SK-N-SH treated with all-trans-retinoic acid at 6 μM for 48 hours (cell line): ENCODE results near the gene ESD.
"Not testable (repeated sequence)": the region's sequence is repeated elsewhere in the genome, so short reads cannot be mapped to it uniquely, and the experiment has no call there.

Experiments
- ATAC-seq: fragments of 200-7000 bp; cut with Tn5 transposase; 3 replicates; pipeline ENCODE4 v1.9.1; 2020; ENCODE audit warnings: mild to moderate bottlenecking, moderate library complexity
- ARNTL ChIP-seq: fragments of 450-650 bp; formaldehyde crosslinking; IDR thresholded peaks from 2 replicates; pipeline ENCODE4 v1.5.0; 2020; ENCODE audit warnings: low read depth, mild to moderate bottlenecking, moderate library complexity, borderline replicate concordance
- BACH2 ChIP-seq: fragments of 250-450 bp; sonication (Bioruptor Pico); IDR thresholded peaks from 2 replicates; pipeline ENCODE4 v1.9.0; 2021; ENCODE audit warnings: mild to moderate bottlenecking, borderline replicate concordance
- CREB5 ChIP-seq: fragments of 250-450 bp; sonication (Bioruptor Pico); IDR thresholded peaks from 2 replicates; pipeline ENCODE4 v1.5.1; 2020; ENCODE audit warnings: low read depth, mild to moderate bottlenecking, moderate library complexity
- CSRNP3 ChIP-seq: fragments of 250-450 bp; sonication (Bioruptor Pico); IDR thresholded peaks from 2 replicates; pipeline ENCODE4 v1.5.1; 2021; ENCODE audit warnings: mild to moderate bottlenecking, moderate library complexity
- ESRRG ChIP-seq: fragments of 250-450 bp; sonication (Bioruptor Pico); IDR thresholded peaks from 2 replicates; pipeline ENCODE4 v1.6.1; 2021; ENCODE audit warnings: mild to moderate bottlenecking
- GLIS3 ChIP-seq: fragments of 250-450 bp; sonication (Bioruptor Pico); IDR thresholded peaks from 2 replicates; pipeline ENCODE4 v1.5.0; 2020; ENCODE audit warnings: mild to moderate bottlenecking, moderate library complexity
- ISL1 ChIP-seq: fragments of 250-450 bp; sonication (Bioruptor Pico); IDR thresholded peaks from 2 replicates; pipeline ENCODE4 v2.1.2; 2022; ENCODE audit warnings: mild to moderate bottlenecking, moderate library complexity
- OSR1 ChIP-seq: fragments of 250-450 bp; sonication (Bioruptor Pico); IDR thresholded peaks from 2 replicates; pipeline ENCODE4 v1.8.0; 2022; ENCODE audit warnings: moderate library complexity, mild to moderate bottlenecking, inconsistent platforms
- PATZ1 ChIP-seq: fragments of 250-450 bp; sonication (Bioruptor Pico); IDR thresholded peaks from 2 replicates; pipeline ENCODE4 v1.8.0; 2020; ENCODE audit warnings: mild to moderate bottlenecking, moderate library complexity, borderline replicate concordance
- POU6F1 ChIP-seq: fragments of 250-450 bp; sonication (Bioruptor Pico); IDR thresholded peaks from 2 replicates; pipeline ENCODE4 v1.8.0; 2021; ENCODE audit warnings: low read depth, mild to moderate bottlenecking, moderate library complexity, borderline replicate concordance
- PPARA ChIP-seq: fragments of 250-450 bp; sonication (Bioruptor Pico); IDR thresholded peaks from 2 replicates; pipeline ENCODE4 v1.5.0; 2020; ENCODE audit warnings: mild to moderate bottlenecking, borderline replicate concordance
- RARB ChIP-seq: fragments of 250-450 bp; sonication (Bioruptor Pico); IDR thresholded peaks from 2 replicates; pipeline ENCODE4 v1.8.0; 2021; ENCODE audit warnings: mild to moderate bottlenecking, moderate library complexity
- SNAI2 ChIP-seq: fragments of 250-450 bp; sonication (Bioruptor Pico); IDR thresholded peaks from 2 replicates; pipeline ENCODE4 v1.5.0; 2020; ENCODE audit warnings: mild to moderate bottlenecking, moderate library complexity
- TCF4 ChIP-seq: fragments of 250-450 bp; sonication (Bioruptor Pico); IDR thresholded peaks from 2 replicates; pipeline ENCODE4 v1.8.0; 2021; ENCODE audit warnings: mild to moderate bottlenecking, moderate library complexity, borderline replicate concordance
- TOX ChIP-seq: fragments of 250-450 bp; sonication (Bioruptor Pico); IDR thresholded peaks from 2 replicates; pipeline ENCODE4 v1.8.0; 2021; ENCODE audit warnings: mild to moderate bottlenecking, moderate library complexity, borderline replicate concordance
- ZC3H10 ChIP-seq: fragments of 250-450 bp; sonication (Bioruptor Pico); IDR thresholded peaks from 2 replicates; pipeline ENCODE4 v1.5.1; 2021; ENCODE audit warnings: mild to moderate bottlenecking, moderate library complexity
- ZFP3 ChIP-seq: fragments of 250-450 bp; sonication (Bioruptor Pico); IDR thresholded peaks from 2 replicates; pipeline ENCODE4 v1.5.0; 2020; ENCODE audit warnings: mild to moderate bottlenecking, moderate library complexity
- ZFP30 ChIP-seq: fragments of 450-650 bp; formaldehyde crosslinking; IDR thresholded peaks from 2 replicates; pipeline ENCODE4 v1.5.0; 2022; ENCODE audit warnings: mild to moderate bottlenecking, moderate library complexity
- ZNF565 ChIP-seq: fragments of 450-650 bp; formaldehyde crosslinking; conservative IDR thresholded peaks from 2 replicates; pipeline ENCODE4 v1.5.0; 2020; ENCODE audit warnings: low read depth, mild to moderate bottlenecking, moderate library complexity
- ZNF70 ChIP-seq: fragments of 450-650 bp; formaldehyde crosslinking; IDR thresholded peaks from 2 replicates; pipeline ENCODE4 v1.5.0; 2020; ENCODE audit warnings: mild to moderate bottlenecking, moderate library complexity
- ZNF8 ChIP-seq: fragments of 450-650 bp; formaldehyde crosslinking; IDR thresholded peaks from 2 replicates; pipeline ENCODE4 v1.5.0; 2020; ENCODE audit warnings: mild to moderate bottlenecking, moderate library complexity

Gene ESD

GRCh38 chr13:46816371-46816770 lies 19.4 kb upstream of the ESD start:
- no peak for TF ChIP-seq ZC3H10
- no peak for TF ChIP-seq ZFP30
- no peak for TF ChIP-seq ESRRG (CRISPR knock-in tag)
- TF ChIP-seq PPARA, result no peak
- TF ChIP-seq BACH2 (CRISPR knock-in tag), result no peak
- no peak for TF ChIP-seq CREB5 (CRISPR knock-in tag)
- no peak for TF ChIP-seq ZNF8 (CRISPR knock-in tag)
- no peak for TF ChIP-seq ZFP3 (CRISPR knock-in tag)
- TF ChIP-seq POU6F1, result no peak
- no peak for TF ChIP-seq ARNTL
- no peak for TF ChIP-seq TOX (CRISPR knock-in tag)
- no peak for TF ChIP-seq ISL1
- no peak for TF ChIP-seq CSRNP3 (CRISPR knock-in tag)
- no peak for ATAC-seq

GRCh38 chr13:46812301-46812797 lies 15.4 kb upstream of the ESD start:
- TF ChIP-seq ZC3H10, result no peak
- no peak for TF ChIP-seq GLIS3 (CRISPR knock-in tag)
- no peak for TF ChIP-seq ZNF8 (CRISPR knock-in tag)
- TF ChIP-seq POU6F1, result no peak
- no peak for TF ChIP-seq RARB
- TF ChIP-seq SNAI2, result no peak
- TF ChIP-seq ESRRG (CRISPR knock-in tag), result no peak
- TF ChIP-seq PATZ1 (CRISPR knock-in tag), result no peak
- TF ChIP-seq CREB5 (CRISPR knock-in tag), result no peak
- TF ChIP-seq ZFP3 (CRISPR knock-in tag), result no peak
- TF ChIP-seq PPARA, result no peak
- TF ChIP-seq ZNF565 (CRISPR knock-in tag), result no peak
- no peak for TF ChIP-seq ARNTL
- TF ChIP-seq CSRNP3 (CRISPR knock-in tag), result no peak
- TF ChIP-seq ZNF70 (CRISPR knock-in tag), result no peak
- TF ChIP-seq TCF4 (CRISPR knock-in tag), result no peak
- ATAC-seq, result no peak

GRCh38 chr13:46810440-46810839 lies 13.5 kb upstream of the ESD start:
- no peak for ATAC-seq
- TF ChIP-seq ZC3H10, result no peak
- TF ChIP-seq TCF4 (CRISPR knock-in tag), result no peak
- no peak for TF ChIP-seq TOX (CRISPR knock-in tag)
- no peak for TF ChIP-seq PPARA
- no peak for TF ChIP-seq OSR1 (CRISPR knock-in tag)
- TF ChIP-seq BACH2 (CRISPR knock-in tag), result no peak
- TF ChIP-seq ARNTL, result no peak

- not testable (repeated sequence) for ATAC-seq
These were observed 8.0 kb upstream of the ESD start for GRCh38 chr13:46804921-46805320.
